Neural cell (in vitro differentiated cells): Measurements from ENCODE around the gene HRAS.

Experiments
- CTCF ChIP-seq: fragments of 450-650 bp; IDR thresholded peaks from 2 replicates; pipeline ENCODE4 v1.5.1; 2014; ENCODE audit warnings: antibody characterized with exemption, mild to moderate bottlenecking, moderate library complexity; ENCODE audit not compliant: poor library complexity, severe bottlenecking
- EP300 ChIP-seq: fragments of 450-650 bp; conservative IDR thresholded peaks from 2 replicates; pipeline ENCODE4 v1.6.1; 2014; ENCODE audit warnings: antibody characterized with exemption, mild to moderate bottlenecking, moderate library complexity; ENCODE audit not compliant: poor library complexity, severe bottlenecking
- EZH2 ChIP-seq: fragments of 200-600, 300-800 bp; shearing (Covaris generic), sonication (generic); IDR thresholded peaks from 2 replicates; pipeline ENCODE4 v1.6.1; 2014; ENCODE audit warnings: antibody characterized with exemption, low read length, borderline replicate concordance, mild to moderate bottlenecking; ENCODE audit not compliant: insufficient read depth, poor library complexity, severe bottlenecking
- POLR2AphosphoS5 ChIP-seq: IDR thresholded peaks from 2 replicates; pipeline ENCODE4 v1.6.1; 2012
- RAD21 ChIP-seq: fragments of 450-650 bp; conservative IDR thresholded peaks from 2 replicates; pipeline ENCODE4 v1.6.1; 2014; ENCODE audit warnings: antibody characterized with exemption, mild to moderate bottlenecking, moderate library complexity
- REST ChIP-seq: IDR thresholded peaks from 2 replicates; pipeline ENCODE4 v1.6.1; 2012; ENCODE audit warnings: borderline replicate concordance
- SMC3 ChIP-seq: fragments of 450-650 bp; conservative IDR thresholded peaks from 2 replicates; pipeline ENCODE4 v1.6.1; 2014; ENCODE audit warnings: antibody characterized with exemption, mild to moderate bottlenecking, moderate library complexity; ENCODE audit not compliant: poor library complexity
- TAF1 ChIP-seq: IDR thresholded peaks from 2 replicates; pipeline ENCODE4 v1.6.1; 2012; ENCODE audit warnings: low read depth

- TF ChIP-seq CTCF, result no peak
- TF ChIP-seq RAD21, result no peak
- no peak for TF ChIP-seq REST
- no peak for TF ChIP-seq SMC3
- no peak for TF ChIP-seq TAF1
- no peak for TF ChIP-seq EZH2
- no peak for TF ChIP-seq POLR2AphosphoS5
- TF ChIP-seq EP300, result no peak
Measured at GRCh38 chr11:496834-497564, 38.4 kb downstream of the HRAS start.
